Middle frontal gyrus (tissue), 1 donor: Measurements from ENCODE around the gene CIDEB.
"Not testable (repeated sequence)": the region's sequence is repeated elsewhere in the genome, so short reads cannot be mapped to it uniquely, and the experiment has no call there.

ENCODE experiments used
- DNase-seq: peaks from one replicate; pipeline ENCODE4 v3.0.0-alpha.2; 2015; ENCODE audit warnings: low spot score; ENCODE audit errors: extremely low spot score

The CIDEB gene

GRCh38 chr14:24332268-24332993, 24.7 kb upstream of the CIDEB start:
- DNase-seq, result no peak

GRCh38 chr14:24331731-24332267, 24.0 kb upstream of the CIDEB start:
- no peak for DNase-seq

- DNase-seq, result no peak
Observed at GRCh38 chr14:24330973-24331674, 23.3 kb upstream of the CIDEB start.

GRCh38 chr14:24329736-24330135, 22.0 kb upstream of the CIDEB start:
- no peak for DNase-seq

- no peak for DNase-seq
Observed at GRCh38 chr14:24329073-24329663, 21.4 kb upstream of the CIDEB start.

GRCh38 chr14:24327914-24328313, 20.1 kb upstream of the CIDEB start:
- DNase-seq, result not testable (repeated sequence)

GRCh38 chr14:24327303-24327702, 19.5 kb upstream of the CIDEB start:
- DNase-seq, result no peak

GRCh38 chr14:24325963-24326362, 18.2 kb upstream of the CIDEB start:
- DNase-seq, result no peak

GRCh38 chr14:24325041-24325530, 17.3 kb upstream of the CIDEB start:
- no peak for DNase-seq

- no peak for DNase-seq
Observed at GRCh38 chr14:24324024-24324423, 16.2 kb upstream of the CIDEB start.

- no peak for DNase-seq
Observed at GRCh38 chr14:24323341-24323740, 15.6 kb upstream of the CIDEB start.

GRCh38 chr14:24322672-24323071, 14.9 kb upstream of the CIDEB start:
- DNase-seq, result no peak

- no peak for DNase-seq
Observed at GRCh38 chr14:24321212-24321975, 13.6 kb upstream of the CIDEB start.

GRCh38 chr14:24317141-24317928, 9.6 kb upstream of the CIDEB start:
- no peak for DNase-seq

- DNase-seq, result no peak
Observed at GRCh38 chr14:24316597-24316950, 8.8 kb upstream of the CIDEB start.

- DNase-seq, result no peak
Observed at GRCh38 chr14:24315807-24316596, 8.2 kb upstream of the CIDEB start.

GRCh38 chr14:24315243-24315806, 7.5 kb upstream of the CIDEB start:
- DNase-seq, result no peak

GRCh38 chr14:24314377-24315193, 6.8 kb upstream of the CIDEB start:
- DNase-seq, result no peak

GRCh38 chr14:24313913-24314312, 6.1 kb upstream of the CIDEB start:
- DNase-seq, result no peak
